ENCODE measurements around the gene MAPT.
"Not testable (repeated sequence)": the region's sequence is repeated elsewhere in the genome, so short reads cannot be mapped to it uniquely, and the experiment has no call there.

Gene MAPT

DNA sequence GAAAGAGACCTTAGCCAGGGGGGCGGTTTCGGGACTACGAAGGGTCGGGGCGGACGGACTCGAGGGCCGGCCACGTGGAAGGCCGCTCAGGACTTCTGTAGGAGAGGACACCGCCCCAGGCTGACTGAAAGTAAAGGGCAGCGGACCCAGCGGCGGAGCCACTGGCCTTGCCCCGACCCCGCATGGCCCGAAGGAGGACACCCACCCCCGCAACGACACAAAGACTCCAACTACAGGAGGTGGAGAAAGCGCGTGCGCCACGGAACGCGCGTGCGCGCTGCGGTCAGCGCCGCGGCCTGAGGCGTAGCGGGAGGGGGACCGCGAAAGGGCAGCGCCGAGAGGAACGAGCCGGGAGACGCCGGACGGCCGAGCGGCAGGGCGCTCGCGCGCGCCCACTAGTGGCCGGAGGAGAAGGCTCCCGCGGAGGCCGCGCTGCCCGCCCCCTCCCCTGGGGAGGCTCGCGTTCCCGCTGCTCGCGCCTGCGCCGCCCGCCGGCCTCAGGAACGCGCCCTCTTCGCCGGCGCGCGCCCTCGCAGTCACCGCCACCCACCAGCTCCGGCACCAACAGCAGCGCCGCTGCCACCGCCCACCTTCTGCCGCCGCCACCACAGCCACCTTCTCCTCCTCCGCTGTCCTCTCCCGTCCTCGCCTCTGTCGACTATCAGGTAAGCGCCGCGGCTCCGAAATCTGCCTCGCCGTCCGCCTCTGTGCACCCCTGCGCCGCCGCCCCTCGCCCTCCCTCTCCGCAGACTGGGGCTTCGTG is at the start of gene MAPT:
MAPT (plus strand) TSS at position 533 of the 763 bp plus-strand sequence. CDS start 67,784 bp downstream, outside the sequence.
- DNase-seq, result peak; percentile 78

DNA sequence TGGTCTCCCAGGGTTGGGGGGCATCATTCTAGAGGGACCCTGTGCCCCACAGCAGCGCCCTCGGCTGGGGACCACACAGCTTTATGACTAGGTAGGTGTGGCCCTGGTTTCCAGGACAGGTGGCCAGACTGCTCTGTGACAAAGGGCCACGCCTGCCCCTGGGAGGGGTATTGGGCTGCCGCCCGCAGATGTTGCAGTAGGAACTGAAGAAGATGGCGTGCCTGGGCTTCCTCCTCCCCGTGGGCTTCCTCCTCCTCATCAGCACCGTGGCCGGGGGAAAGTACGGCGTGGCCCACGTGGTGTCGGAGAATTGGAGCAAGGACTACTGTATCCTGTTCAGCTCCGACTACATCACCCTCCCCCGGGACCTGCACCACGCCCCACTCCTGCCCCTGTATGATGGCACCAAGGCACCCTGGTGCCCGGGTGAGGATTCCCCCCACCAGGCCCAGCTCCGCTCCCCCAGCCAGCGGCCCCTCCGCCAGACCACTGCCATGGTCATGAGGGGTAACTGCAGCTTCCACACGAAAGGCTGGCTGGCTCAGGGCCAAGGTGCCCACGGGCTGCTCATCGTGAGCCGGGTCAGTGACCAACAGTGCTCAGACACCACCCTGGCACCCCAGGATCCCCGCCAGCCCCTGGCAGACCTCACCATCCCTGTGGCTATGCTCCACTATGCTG is 49.5 kb upstream of the MAPT start, which contains the start of gene SPPL2C:
SPPL2C (plus strand) TSS at position 187 of the 681 bp plus-strand sequence; CDS start at position 213, 26 bp downstream.
- no peak for DNase-seq

DNA sequence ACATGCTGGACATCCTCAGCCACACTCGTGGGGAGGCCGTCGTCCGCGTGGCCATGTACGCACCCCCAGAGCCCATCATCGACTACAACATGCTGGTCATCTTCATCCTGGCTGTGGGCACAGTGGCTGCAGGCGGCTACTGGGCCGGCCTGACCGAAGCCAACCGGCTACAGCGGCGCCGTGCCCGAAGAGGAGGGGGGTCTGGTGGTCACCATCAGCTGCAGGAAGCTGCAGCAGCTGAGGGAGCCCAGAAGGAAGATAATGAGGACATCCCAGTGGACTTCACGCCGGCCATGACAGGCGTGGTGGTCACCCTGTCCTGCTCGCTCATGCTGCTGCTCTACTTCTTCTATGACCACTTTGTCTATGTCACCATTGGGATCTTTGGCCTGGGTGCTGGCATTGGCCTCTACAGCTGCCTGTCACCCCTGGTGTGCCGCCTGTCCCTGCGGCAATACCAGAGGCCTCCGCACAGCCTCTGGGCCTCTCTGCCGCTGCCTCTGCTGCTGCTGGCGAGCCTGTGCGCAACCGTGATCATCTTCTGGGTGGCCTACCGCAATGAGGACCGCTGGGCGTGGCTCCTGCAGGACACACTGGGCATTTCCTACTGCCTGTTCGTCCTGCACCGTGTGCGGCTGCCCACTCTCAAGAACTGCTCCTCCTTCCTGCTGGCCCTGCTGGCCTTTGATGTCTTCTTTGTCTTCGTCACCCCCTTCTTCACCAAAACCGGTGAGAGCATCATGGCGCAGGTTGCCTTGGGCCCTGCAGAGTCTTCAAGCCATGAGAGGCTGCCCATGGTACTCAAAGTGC is 48.8 kb upstream of the MAPT start:
- no peak for DNase-seq

DNA sequence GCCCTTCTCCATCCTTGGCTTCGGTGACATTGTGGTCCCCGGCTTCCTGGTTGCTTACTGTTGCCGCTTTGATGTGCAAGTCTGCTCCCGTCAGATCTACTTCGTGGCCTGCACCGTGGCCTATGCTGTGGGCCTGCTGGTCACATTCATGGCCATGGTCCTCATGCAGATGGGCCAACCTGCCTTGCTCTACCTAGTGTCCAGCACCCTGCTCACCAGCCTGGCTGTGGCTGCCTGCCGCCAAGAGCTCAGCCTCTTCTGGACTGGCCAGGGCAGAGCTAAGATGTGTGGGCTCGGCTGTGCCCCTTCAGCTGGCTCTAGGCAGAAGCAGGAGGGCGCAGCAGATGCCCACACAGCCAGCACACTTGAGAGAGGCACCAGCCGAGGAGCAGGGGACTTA is 48.1 kb upstream of the MAPT start:
- no peak for DNase-seq

DNA sequence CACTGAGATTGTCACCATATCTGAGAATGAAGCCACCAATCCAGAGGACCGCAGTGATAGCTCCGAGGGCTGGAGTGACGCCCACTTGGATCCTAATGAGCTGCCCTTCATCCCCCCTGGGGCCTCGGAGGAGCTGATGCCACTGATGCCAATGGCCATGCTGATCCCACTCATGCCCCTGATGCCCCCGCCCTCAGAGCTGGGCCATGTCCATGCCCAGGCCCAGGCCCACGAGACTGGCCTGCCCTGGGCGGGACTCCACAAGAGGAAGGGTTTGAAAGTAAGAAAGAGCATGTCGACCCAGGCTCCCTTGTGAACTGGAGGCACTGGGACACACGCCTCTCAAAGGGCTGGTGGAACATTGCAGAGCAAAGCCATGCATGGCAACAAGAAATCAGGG is 47.7 kb upstream of the MAPT start:
- no peak for DNase-seq

DNA sequence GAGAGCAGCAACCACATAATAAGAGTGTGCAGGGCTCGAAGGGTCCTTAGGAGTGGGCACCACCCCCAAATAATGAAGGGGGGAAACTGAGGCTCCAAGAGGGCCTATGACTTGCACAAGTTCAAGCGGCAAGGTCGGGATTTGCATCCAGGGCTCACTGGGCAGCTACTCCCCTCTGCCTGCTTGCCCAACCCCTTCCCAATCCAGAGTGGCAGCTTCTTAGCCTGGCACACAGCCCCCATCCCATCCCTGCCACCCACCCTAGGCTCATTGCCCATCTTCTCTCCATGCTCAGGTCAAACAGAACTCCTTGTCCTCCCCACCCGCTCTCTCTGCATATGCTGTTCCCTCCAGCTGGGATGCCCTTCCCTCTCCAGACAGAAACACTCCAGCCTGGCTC is 47.3 kb upstream of the MAPT start:
- DNase-seq, result no peak

DNA sequence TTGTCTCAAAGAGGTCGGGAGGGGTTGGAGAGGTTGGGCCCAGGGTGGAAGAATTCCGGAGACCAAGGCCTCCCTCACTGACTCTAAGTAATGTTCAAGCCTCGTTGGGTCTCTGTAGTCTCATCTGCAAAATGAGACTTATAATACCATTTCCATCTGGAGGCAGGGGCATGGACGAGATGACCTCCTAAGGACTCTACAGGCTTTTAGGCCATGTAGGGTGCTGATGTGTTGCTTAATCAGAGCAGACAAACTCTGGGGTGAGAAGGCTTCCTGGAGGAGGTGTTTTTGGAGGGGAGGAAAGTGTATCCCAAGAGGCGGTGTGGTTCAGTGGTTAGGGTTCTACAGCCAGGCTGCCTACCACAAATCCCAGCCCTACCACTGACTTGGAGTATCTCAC is 46.6 kb upstream of the MAPT start:
- DNase-seq, result no peak

DNA sequence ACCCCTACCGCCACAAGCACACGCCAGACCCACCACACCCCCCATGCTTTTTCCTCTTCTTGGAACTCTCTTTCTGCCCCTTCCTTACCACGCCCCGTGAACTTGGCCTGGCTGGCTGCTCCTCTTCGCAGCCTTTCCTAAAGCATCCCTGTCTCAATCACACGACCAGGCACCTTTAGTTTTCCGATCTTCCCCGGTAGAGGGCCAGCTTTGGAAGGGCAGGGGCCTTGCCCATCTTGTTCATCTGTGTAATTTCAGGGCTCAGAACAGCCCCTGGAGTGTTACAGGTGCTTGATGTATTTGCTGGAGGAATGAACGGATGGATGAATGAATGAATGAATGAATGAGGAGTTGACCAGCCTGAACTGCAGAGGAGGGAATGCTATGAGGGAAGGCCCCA is 45.9 kb upstream of the MAPT start:
- no peak for DNase-seq

DNA sequence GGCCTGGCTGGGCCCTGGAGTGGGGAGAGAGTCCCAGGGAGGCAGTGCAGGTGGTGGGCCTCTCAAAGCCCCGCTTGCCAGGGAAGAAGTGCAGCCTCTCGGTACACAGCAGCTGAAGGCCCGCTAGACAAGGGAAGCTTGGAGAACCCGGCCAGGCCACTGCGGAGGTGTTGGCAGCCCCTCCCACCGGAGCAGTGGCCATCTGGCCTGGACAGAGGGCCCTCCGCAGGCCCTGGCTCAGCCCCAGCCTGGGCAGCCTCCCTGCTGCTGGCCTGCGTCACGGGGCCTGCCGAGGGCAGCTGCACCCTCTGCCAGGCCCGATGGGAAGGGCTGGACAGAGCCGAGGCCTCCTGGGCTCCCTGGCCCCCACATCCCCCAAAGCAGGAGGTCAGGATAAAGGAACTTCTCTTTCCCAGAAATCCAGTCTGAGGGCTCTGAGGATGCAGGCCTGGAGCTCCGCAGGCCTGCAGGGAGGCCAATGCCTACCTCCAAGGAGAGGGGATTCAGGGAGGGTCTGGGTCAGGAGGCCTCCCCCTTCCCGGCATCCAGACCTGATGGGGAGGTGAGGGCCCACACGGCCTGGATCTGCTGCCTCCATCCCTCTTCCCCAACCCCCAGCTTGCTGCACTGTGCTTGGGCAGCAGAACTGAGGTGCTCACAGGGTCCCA is 45.4 kb upstream of the MAPT start:
- DNase-seq, result no peak

DNA sequence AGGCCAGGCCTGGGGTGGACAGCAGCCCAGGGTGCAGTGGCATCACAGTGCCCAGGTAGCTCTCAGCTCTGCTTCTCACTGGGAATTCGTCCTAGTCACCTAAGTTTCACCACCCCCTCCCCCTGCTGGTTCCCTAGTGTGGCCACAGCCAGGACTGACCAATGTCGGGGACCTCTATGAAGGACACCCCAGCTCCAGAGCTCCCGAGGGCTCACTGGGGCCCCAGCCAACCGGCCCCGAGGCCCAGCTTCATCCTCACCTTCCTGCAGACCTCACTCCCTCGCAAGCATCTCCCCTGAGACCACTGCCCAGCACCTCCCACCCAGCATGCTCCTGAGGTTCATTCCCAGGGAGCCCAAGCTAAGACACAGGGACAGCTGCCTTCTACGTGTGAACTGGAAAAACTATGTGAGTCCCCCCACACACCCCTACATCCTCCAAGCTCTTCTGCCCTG is 44.8 kb upstream of the MAPT start:
- DNase-seq, result no peak

DNA sequence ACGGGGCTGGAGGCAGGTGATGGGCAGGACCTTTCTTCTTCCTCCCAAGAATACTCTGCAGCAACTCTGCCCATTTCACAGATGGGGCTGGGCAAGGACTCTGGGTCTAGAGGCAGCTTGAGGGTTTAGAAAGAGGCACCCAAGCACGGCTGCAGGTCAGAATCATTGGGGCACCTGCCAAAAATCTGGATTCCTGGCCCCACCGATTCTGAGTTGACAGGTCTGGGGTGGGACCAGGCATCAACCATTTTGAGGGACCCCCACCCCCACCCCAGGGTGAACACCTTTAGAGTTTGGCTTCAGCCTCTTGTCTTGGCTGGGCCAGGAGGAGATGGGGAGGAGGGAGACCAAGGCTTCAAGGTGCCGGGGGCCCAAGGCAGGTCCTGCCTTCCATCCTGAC is 44.3 kb upstream of the MAPT start:
- DNase-seq, result no peak

DNA sequence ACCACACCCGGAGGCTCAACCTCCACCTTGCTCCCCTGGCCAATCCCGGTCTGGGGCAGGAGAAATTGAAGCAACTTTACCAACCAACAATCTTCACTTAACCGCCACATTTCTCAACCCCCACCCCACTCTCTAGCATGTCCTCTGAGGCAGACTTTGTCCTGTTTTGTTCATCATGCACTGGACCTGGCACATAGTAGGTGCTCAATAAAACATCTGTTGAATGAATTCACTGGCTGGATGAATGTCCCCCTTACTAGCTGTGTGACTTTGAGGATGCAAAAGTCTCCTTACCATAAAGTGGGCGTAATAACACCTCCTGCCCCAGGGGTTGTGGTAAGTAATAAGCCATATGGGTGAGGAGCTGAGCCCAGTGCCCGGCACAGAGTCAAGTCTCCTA is 43.9 kb upstream of the MAPT start:
- no peak for DNase-seq

DNA sequence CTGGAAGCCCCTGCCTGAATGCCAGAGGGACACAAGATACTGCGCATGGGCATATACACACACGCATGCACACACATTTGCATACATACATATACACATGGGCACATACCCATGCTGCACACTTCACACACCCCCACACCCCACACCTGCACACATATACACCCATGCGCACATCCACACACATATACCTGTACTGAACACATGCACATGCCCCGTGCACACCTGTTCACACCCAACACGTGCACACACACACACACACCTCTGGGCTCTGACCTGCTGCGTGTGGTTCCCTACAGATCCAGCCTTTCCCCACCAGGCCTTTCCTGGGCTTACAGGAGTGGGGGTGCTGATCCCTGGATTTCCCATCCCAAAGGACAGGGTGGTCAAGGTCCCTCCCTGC is 43.3 kb upstream of the MAPT start:
- no peak for DNase-seq

DNA sequence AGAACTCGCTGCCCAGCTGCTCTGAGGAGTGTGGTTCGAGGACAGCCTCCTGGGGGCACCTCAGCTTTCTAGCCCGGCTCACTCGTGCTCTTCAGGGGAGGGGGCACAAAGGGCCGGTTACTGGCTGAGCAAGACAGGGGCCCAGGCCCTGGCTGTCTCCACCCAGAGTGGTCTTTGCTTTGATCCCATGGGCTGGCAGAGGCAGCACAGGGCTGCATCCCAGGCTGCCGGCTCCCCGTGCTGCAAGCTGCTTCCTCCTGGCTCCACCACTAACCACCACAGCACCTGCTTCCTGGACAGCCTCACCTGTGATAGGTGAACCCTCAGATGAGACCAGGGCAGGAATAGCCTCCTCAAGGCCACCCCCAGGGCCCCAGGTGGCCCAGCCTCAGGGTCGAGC is 42.9 kb upstream of the MAPT start:
- DNase-seq, result no peak

DNA sequence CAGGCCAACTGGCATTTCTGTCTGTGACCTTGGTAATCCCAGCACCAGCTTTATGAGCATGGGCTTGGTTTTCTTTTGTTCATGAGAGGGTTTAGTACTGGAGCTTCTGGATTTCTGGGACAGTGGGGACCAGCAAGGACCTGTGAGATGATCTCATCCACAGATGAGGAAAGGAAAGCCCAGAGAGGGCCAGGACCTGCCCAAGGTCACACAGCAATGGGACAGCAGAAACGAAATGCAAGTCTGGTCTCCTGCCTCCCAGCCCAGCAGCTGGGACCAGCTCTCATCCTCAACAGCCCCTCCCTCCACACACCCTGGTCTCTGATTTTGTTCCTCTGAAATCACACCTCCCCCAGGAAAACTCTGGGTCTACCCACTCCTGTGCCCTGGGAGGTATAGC is 42.5 kb upstream of the MAPT start:
- no peak for DNase-seq

DNA sequence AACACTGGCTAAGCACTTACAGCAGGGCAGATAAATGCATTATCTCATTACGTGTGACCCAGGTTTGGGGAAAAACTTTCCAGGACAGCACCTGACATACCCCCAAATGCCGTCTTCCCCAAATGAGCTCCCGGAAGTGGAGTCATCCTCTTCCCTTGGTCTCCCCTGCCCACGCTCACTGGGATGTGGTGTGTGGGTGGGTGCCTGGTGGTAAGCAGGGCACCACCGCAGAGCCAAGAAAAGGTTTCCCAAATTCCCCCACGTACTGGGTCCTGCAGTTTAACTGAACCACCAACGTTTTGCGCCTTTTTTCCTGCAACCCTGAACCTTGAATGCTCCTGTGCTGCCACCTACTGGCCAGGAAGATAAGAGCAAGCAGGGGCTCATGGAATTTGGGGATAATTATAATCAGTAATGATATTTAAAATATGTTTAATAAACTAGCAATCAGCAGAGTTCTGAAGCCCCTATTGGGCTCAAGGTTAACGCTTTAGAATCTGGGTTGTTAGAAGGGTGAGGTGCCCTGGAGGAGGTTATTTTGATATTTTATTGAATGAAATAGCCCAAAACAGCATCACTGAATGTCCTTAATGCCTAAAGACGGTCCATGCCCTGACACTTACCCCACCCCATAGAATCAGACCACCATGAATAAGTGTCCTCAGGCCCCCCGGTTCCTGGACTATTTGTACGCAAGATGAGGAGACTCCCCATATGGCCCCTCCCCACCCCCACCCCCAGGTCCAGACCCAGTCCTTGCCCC is 41.6 kb upstream of the MAPT start:
- DNase-seq, result peak; percentile 44

DNA sequence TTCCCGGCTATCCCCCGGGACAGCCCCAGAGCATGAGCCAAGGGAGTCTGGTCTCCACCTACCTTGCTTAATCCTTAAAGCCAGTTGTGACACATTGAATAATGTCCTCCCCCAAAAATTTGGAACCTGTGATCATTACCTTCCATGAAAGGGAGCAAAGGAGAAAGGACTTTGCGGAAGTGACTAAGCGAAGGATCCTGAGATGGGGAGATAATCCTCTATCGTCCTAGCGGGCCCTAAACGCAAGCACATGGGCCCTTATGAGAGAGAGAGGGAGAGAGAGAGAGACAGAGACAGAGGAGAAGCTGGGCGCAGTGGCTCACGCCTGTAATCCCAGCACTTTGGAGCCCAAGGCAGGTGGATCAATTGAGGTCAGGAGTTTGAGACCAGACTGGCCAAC is 40.1 kb upstream of the MAPT start:
- no peak for DNase-seq

DNA sequence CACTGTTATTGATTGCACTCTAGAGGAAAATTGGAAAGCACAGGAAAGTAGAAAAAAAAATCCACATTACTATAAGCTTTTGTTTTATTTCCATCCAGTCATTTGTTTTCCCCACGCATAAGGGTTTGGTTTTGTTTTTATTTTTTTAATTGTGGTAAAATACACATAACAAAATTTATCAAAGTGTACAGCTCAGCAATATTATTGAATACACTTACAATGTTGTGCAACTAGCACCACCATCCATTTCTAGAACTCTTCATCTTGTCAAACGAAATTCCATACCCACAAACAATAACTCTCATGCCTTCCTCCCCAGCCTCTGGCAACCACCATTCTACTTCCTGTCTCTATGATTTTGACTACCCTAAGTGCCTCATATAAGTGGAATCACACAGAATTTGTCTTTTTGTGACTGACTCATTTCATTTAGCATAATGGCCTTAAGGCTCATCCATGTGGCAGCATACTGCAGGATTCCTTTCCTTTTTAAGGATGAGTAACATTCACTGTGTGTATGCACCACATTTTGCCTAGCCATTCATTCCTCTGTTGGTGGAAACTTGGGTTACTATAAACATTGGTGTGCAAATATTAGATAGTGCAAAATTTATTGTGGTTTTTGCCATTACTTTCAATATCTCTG is 38.5 kb upstream of the MAPT start:
- no peak for DNase-seq

DNA sequence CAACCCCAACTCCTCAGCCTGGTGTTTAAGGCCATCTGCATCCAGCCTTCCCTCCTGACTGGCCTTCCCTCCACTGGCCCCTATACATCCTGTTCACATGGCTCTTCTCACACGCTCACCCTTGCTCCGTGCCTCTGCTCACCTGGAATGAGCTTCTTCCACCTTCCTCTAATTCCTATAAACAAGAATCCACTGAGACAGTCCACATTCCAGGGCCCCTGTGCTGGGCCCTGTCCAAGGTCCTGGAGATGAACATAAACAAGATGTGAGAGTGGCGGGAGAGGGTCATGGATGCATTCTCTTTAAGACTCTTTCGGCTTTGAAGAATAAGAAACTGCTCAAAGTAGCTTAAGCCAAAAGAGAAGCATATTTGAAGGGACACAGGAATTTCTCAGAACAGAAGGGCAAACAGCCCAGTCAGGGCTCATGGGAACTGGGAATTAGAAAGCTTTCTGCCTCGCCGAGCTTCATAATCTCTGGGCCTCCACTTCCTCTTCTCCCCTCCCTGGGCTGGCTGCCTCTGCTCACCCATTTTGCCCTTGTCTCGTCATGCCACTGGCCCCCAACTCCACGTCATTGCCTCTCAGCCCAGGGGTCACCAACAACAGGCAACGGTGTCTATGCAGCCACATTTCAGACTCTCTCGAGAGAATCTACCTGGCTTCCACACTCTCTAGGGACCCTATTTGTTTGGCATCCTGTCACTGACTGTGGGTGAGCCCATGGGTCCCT is 36.2 kb upstream of the MAPT start:
- no peak for DNase-seq

DNA sequence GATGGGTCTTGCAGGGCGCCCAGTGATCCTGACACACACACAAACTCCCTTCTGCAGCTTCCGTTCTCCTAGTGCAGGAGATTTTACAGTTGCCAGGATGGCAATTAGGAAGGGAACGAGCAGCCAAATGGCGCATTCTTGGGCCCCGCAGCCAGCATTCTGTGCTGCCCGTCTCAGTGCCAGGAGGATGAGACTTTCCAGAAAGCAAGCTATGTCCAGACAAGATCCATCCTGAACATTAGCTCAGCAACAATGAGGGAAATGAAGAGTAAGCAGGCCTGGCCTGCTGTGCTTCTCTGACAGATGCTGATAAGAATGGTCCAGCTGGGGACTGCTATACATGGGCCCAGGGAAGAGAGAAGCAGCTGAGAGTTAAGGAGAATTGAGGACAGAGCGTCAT is 33.2 kb upstream of the MAPT start:
- DNase-seq, result no peak

DNA sequence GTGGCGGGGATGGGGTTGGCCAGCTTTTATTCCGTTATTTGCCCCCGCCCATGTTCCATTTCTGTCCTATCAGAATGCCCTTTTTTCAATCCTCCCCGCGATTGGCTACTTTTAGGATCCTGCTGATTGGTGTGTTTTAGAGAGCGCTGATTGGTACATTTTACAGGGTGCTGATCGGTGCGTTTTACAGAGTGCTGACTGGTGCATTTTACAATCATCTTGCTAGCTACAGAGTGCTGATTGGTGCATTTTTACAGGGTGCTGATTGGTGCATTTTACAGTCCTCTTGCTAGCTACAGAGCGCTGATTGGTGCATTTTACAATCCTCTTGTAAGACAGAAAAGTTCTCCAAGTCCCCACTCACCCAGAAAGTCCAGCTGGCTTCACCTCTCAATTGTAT is 32.2 kb upstream of the MAPT start:
- DNase-seq, result not testable (repeated sequence)
